ENCODE measurements around the gene DNASE2B.
"Not testable (repeated sequence)": the region's sequence is repeated elsewhere in the genome, so short reads cannot be mapped to it uniquely, and the experiment has no call there.

DNASE2B gene

DNA sequence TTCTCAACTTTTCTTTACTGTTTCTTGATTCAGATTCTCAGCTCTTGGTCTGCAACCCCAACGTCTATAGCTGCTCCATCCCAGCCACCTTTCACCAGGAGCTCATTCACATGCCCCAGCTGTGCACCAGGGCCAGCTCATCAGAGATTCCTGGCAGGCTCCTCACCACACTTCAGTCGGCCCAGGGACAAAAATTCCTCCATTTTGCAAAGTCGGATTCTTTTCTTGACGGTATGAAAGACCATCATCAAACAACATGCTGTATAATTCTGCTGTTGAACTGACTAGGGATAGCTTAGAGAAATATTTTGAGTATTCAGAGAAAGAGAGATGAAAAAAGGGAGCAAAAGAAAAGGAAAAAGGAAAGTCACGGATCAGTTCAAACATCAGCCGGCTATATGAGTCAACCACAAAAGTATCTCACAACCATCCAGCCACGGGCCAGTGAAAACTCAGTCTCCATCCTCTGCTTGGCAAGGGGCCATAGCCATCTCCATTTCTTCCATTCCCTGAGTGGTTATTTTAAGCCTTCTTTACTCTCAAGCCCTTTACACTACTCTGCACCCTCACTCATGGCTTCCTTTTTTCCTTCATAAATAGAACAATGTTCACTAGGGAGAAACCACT, 14.1 kb downstream of the DNASE2B start:
- no peak for DNase-seq (ENCODE audit: low spot score)

DNA sequence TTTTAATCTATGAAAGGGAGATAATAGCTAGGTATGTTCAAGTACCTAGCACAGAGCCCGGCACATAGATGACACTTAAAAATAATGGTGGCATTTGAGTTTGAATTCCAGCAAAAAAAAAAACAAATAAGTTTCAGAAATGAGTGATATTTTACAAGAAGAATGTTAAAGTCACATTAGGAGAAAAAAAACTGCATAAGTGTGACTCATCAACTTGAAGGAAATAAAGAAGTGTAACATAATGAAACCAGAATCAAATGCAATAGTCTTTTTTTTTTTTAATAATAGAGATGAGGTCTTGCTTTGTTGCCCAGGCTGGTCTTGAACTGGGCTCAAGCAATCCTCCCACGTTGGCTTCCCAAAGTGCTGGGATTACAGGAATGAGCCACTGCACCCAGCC, 17.1 kb downstream of the DNASE2B start:
- no peak for DNase-seq (ENCODE audit: low spot score)

DNA sequence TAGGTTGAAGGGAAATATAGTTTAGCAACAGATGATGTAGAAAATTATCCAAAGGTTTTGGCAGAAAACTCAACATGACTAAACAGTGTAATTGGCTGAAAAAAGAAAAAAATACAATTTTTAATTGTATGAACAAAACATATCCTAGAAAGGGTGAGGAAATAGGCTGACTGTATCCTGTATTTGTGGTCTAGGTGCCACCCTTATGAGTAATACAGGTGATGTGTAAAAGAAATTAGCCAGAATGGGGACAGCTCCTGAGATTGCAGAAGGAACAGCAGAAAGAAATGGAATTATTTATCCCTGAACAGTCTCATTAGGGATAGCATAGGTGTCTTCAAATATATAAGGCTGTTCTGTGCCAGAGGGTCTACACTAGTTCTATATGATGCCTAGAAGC, 24.6 kb downstream of the DNASE2B start:
- no peak for DNase-seq (ENCODE audit: low spot score)

DNA sequence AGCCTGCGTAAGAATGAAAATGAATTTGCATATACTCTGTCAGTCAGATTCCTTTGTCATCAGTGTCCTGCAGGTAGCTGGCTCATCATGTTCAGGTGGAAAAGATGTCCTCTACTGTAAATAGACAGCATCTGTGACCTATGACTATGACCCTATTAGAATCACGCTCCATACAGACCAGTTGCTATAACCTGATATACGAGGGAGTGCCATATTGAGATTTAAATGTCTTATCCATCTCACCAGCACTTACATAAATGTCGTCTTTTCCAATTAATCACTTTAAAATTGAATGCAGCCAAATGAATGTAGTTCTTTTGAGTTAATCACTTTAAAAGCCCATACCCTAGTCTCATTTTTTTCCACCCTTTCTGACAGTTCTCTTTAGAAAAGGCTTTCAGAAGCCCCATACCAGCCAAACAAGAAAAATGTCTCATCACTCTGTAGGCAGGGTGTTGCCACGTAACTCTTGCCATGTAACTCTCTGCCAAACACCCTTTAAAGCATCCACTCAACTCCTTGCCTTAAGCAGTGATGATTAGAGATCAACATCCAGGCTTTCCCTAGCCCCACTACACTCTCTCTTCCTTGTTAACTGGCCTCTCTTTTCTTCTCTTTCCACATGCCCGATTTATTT, 26.3 kb downstream of the DNASE2B start:
- no peak for DNase-seq (ENCODE audit: low spot score)

DNA sequence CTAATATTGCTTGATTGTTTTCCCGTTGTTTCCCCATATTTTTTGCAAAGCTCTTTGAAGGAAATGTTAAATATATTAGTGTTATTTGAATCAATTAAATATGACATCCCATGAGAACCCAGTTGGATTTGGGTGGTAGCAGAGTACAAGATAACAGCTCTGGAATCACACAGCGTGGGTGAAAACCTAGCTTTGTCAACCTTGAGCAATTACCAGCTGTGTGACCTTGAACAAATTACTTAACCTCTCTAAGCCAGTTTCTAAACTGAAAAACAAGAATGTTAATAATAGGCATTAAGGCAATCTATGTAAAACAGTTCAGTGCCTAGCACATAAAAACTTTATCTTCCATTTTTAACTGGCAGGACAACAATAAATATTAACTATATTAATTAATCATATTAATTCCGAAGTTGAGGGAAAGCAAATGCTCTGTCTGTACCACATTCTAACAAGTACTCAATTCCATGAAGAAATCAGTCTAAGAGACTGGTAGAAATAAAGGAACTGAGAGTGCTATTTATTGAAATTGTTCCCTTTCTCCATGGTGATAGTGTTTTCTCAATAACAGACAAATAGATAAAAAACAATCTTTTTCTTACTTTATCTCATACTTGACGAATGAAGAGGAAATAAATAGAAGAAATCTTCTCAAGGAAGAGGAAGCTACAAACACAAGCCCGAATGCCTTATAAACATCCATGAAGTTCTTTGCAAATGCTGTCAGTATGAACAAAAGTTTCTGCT, 27.0 kb downstream of the DNASE2B start:
- DNase-seq (ENCODE audit: low spot score), result no peak

DNA sequence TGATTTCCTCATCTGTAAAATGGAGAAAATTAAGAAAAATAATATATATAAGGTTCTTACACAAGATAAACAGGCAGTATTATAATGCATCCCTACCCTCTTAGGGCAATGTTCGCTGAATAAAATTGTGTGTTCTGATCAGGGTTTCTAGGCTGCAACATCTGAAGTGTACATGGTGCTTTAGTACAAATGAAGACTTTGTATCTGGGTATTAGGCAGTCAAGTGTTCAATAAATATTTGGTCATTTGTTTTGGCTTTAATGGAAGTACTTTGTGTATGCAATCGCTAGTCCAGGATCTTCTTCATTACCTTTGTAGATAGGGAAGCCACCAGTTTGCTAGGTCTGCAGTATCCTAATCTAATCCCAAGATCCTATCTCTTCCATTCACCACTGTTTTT, 28.1 kb downstream of the DNASE2B start:
- no peak for DNase-seq (ENCODE audit: low spot score)

DNA sequence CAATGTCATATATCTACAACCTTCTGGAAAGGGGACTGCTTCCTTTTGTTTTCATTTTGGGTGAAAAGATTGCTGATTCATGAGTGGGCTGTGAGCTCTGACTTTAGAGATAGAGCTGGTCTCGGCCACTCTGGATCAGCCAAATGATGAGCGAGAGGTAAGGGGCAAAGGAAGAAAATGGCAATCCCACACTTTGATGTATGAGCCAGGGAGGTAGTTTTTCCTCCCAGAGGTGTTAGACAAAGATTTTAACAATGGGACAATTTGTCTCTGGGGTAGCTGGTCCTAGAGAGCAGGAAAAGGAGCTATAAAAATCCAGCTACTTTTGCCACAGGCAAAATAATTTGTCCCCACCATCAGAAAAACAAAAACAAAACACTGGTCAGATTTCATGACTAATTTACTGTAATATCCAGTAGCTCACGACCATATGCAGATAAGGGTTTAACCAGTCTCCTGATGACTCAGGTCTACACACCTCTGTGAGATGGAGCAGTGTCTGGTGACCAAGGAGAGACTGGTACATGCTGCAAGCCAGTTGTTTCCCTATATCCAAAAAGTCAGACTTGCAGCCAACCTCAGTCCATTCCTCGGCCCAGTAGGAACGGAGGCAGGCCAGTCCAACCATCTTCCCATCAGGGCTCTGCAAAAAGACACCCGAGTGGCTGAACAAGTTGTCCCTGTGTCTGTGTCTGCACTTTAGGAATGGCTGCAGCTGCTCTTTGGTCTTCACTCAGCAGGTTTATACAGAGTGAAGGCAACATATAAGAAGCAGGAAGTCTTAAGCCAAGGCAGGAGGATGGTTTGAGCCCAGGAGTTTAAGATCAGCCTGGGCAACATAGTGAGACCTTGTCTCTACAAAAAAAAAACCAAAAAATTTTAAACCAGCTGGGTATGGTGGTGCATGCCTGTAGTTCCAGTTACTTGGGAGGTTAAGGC, 29.2 kb downstream of the DNASE2B start:
- no peak for DNase-seq (ENCODE audit: low spot score)

DNA sequence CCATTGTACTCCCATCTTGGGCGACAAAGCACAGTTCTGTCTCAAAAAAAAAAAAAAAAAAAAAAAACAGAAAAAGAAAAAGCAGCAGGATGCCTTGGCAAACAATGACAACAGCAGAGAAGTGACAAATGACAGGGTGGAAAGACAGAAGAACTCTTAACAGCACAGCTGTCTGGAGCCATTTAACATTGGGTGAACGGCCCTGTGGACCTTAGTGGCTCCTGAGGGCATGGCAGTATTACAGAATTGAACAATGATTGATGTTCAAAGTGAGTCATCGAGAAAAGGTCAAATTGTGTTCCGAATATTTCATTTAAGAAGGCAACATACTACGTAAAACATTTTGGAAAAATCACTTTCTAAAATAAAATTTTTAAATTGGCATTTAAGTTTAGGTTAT, 30.0 kb downstream of the DNASE2B start:
- DNase-seq (ENCODE audit: low spot score), result no peak

DNA sequence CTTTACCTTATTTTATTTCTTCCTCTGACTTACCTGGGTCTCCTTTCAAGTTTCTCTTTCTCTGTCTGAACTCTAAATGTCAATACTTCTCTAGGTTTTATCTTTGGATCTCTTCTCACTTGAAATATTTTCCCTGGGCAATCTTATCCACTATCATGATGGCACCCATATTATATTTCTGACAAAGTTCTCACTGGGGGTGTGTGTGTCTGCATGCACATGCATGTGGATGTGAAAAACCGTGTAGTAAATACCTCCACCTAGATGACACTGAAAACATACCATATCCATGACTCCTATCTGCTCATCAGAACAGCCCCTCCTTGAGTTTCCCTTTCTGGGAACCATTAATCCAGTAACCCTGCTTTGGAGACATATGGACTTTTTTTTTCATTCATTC, 30.9 kb downstream of the DNASE2B start:
- no peak for DNase-seq (ENCODE audit: low spot score)

DNA sequence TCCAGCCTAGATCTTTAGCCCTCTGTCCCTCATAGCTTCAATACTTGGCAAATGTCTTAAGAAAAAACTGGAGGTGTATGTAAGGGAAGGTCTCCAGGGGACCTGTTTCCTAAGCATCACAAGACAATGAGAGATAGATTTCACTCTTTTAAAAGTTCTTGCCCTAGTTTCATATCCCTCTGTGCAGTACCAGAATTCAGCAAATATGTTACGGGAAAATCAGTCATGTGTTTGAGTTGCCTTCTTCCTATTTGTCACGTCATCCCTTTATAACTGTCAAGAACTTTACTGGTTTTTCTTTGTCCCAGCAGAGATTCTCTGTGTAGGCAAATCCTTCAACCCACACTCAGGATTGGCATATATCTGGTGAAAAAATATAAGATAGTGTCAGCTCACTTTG, 32.3 kb downstream of the DNASE2B start:
- DNase-seq (ENCODE audit: low spot score), result no peak

DNA sequence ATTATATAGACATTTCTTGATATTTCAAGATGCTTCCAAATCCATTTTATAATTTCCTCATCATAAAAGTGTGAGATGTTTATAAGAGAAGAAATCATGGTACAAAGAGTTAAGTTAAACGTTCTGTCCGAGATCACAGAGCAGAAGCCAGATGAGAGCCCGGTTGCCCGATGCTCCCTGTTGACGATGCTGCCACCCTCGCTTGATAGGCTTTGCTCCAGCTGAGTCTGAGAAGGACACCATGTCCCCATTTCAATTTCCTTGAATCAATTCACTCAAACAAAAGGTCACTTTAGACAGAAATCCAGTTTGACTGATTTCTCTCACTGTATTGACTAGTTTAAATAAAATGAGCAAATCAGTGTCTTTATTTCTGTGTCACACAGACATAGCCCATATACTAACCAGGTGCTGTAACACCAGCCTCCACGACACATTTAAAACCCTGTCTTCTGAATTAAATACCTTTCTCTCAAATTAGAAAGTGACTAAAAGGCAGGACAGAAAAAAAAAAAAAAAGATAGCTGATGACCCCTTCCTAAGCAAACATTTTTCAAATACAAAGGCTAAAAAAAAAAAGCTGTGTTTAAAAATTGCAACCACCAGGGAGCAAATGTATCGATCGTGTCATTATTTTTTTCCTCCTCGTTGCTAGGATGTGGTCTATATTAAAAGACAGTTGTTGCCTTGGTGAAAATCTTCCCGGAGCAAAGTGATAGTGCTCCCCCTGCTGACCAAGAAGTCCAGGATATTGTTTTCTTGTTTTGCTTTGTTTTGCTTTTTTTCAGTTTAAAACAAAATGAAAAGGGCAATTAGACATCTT, 35.2 kb downstream of the DNASE2B start:
- DNase-seq (ENCODE audit: low spot score), result peak; percentile 70

DNA sequence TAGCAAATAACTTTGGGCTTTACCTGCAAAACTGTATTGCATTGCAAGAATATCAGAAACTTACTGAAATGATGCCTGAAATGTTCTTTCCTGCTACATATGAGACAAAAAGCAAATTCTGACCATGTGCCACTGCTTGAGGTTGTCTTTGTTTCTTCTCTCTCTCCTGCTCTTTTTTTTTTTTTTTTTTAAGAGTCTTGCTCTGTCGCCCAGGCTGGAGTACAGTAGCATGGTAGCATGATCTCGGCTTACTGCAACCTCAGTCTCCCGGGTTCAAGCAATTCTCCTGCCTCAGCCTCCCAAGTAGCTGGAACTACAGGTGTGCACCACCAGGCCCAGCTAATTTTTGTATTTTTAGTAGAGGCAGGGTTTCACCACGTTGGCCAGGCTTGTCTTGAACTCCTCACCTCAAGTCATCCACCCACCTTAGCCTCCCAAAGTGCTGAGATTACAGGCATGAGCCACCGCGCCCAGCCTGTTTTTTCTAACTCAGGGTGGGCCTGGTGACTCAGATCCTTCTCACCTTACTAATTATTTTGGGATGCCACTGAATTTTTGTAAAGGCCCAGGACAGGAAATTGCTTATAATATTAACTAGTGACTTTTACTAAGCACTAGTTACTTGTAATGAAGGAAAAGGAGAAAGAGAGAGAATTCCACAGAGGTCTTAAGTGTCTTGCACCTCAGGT, 35.9 kb downstream of the DNASE2B start:
- DNase-seq (ENCODE audit: low spot score), result no peak

DNA sequence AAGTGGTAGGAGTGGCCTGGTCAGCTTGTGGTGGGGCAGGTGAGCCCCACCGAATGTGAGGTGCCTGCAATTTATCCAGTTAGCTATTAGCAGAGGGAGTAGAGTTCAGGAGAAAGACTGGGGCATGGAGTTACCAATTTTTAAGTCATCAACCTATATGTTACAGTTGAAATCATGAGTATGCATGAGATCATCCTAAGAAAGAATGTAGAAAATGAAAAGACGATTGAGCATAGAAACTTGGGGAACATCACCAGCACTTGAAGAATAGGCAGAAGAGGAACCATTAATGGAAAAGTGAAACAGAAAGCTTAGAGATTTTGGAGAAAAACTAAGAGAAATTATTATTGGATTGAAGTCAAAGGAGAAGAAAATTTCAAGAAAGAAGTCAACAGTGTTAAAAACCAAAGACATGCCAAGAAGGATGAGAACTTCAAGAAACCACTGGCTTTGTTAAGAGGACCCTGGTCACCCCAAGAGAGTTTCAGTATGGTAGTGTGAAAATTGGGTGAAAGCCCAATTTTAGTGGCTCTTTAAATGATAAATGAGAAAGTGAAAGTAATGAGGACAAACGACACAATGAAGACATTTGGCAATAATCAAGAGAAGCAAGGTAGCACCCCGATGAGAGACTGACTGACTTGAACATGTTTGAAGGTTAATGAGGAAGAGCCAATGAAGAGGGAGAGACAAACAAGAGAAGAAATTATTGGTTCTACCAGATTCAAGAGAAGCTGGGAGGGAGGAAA, 36.7 kb downstream of the DNASE2B start:
- DNase-seq (ENCODE audit: low spot score), result no peak

DNA sequence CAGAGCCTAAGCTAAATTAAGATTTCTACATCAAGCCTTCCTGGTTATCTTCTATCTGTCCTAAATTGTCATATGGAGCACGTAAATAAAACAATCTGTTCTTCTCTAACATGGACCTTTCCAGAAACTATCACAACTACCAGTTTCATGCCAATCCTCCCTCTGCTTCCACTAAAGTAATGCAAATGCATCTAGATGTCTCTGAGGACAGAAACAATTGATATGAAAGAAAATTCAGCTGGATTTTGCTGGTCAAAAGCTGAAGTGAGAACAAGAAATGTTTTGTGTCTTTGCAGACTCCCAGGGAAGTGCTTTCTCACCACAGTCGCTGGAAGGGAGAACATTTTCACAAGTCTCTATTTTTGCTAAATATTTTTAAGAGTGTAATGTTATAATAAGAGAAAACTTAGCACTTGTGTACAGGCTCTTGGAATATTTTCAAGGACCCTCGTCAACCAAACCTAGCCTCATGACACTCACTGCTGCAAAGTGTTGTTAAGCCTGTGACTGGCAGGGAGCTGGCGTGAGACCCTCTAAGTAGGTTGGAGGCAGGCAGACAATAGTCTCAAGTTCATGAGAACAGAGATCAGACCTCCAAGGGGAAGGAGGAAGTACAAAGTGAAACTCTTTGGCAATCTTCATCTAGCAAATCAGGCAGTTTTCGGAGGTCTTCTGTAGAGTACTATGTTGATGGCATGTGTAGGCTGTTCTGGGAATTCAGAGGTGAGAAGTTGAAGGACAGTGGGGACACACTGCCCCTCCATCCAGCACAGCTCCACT, 38.8 kb downstream of the DNASE2B start:
- DNase-seq (ENCODE audit: low spot score), result no peak

DNA sequence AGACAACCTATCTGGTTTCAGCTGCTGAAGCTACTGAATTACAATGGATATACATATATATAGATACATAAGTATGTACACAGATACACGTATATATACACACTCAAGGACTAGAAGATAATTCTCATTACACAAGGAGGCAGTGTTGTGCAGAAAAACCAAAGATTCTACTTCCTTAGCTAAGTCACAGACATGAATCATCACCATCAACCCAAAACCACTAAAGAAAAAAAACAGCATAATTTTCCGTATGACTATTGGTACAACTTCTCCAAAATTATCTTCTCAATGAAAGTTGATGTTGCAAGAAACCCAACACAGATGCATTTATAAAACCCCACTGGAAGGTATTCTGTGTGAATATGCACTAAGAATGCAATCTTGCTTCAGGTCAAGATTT, 44.0 kb downstream of the DNASE2B start:
- DNase-seq (ENCODE audit: low spot score), result peak; percentile 78

DNA sequence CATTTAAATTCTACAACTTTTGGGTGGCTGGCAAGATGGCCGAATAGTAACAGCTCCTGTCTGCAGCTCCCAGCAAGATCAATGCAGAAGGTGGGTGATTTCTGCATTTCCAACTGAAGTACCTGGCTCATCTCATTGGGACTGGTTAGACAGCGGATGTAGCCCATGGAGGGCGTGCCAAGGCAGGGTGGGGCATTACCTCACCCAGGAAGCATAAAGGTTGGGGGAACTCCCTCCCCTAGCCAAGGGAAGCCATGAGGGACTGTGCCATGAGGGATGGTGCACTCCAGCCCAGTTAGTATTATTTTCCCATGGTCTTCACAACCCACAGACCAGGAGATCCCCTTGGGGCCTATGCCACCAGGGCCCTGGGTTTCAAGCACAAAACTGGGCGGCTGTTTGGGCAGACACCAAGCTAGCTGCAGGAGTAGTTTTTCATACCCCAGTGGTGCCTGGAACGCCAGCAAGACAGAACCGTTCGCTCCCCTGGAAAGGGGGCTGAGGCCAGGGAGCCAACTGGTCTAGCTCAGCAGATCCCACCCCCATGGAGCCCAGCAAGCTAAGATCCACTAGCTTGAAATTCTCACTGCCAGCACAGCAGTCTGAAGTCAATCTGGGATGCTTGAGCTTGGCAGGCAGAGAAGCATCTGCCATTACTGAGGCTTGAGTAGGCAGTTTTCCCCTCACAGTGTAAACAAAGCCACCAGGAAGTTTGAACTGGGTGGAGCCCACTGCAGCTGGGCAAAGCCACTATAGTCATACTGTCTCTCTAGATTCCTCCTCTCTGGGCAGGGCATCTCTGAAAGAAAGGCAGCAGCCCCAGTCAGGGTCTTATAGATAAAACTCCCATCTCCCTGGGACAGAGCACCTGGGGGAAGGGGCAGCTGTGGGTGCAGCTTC, 44.7 kb downstream of the DNASE2B start:
- DNase-seq (ENCODE audit: low spot score), result not testable (repeated sequence)

DNA sequence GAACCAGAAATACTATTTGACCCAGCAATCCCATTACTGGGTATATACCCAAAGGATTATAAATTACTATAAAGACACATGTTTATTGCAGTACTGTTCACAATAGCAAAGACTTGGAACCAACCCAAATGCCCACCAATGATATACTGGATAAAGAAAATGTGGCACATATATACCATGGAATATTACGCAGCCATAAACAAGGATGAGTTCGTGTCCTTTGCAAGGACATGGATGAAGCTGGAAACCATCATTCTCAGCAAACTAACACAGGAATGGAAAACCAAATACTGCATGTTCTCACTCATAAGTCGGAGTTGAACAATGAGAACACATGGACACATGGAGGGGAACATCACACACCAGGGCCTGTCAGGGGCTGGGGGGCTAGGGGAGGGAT, 50.4 kb downstream of the DNASE2B start:
- DNase-seq (ENCODE audit: low spot score), result not testable (repeated sequence)

DNA sequence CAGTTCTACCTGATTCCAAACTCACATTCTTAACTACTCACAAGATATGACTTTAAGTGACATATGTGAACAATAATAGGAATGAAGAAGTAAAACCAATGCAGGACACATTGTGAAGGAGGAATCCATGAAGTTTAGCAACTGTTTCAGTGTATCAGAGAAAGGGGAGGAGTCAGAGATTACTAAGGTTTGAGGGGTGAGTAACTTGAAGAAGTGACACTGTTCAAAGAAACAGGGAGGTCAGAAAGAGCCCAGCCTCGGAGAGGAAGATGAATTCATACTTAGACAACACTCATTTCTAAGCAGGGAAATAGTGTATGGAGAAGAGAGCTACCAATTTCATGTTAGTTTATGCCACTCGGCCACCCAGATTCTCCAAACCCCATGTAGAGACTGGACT, 52.6 kb downstream of the DNASE2B start:
- DNase-seq (ENCODE audit: low spot score), result peak; percentile 13
